GM12864 (cell line): ENCODE measurements around the gene ASPA.

Experiments
- DNase-seq: peaks from one replicate; pipeline ENCODE4 v3.0.0-alpha.2; 2011; ENCODE audit warnings: low read depth
- H3K4me3 ChIP-seq: 2 replicates; pipeline ENCODE4 v1.5.1; 2011; ENCODE audit warnings: mild to moderate bottlenecking, low read depth, low read length, control low read depth
- TF ChIP-seq, protein P1 (sequence below): IDR thresholded peaks from 2 replicates; pipeline ENCODE4 v1.5.1; 2011; ENCODE audit warnings: low read depth, mild to moderate bottlenecking, moderate library complexity, low read length, control low read depth, inconsistent platforms; ENCODE audit errors: missing control alignments

The ASPA gene

DNA sequence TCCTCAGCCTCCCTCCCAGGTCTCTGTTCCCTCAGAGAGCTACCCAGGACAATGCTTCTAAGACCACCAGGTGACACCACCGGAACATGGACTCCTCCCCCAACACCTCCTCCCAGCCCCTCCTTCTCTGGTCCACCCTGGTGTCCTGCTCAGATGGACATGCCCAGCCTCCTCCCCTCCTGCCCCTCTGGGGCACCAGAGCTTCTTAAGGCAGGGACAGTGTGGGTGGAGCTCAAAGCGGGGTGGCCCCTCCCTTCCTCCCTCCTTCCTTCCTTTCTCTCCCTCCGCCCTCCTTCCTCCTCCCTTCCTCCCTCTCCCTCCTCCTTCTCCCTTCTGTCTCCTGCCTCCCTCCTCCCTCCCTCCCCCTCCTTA is 59.1 kb downstream of the ASPA start:
- no peak for DNase-seq
- TF ChIP-seq, protein P1, sequence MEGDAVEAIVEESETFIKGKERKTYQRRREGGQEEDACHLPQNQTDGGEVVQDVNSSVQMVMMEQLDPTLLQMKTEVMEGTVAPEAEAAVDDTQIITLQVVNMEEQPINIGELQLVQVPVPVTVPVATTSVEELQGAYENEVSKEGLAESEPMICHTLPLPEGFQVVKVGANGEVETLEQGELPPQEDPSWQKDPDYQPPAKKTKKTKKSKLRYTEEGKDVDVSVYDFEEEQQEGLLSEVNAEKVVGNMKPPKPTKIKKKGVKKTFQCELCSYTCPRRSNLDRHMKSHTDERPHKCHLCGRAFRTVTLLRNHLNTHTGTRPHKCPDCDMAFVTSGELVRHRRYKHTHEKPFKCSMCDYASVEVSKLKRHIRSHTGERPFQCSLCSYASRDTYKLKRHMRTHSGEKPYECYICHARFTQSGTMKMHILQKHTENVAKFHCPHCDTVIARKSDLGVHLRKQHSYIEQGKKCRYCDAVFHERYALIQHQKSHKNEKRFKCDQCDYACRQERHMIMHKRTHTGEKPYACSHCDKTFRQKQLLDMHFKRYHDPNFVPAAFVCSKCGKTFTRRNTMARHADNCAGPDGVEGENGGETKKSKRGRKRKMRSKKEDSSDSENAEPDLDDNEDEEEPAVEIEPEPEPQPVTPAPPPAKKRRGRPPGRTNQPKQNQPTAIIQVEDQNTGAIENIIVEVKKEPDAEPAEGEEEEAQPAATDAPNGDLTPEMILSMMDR: no peak
- H3K4me3 ChIP-seq: no peak overlapping the region

DNA sequence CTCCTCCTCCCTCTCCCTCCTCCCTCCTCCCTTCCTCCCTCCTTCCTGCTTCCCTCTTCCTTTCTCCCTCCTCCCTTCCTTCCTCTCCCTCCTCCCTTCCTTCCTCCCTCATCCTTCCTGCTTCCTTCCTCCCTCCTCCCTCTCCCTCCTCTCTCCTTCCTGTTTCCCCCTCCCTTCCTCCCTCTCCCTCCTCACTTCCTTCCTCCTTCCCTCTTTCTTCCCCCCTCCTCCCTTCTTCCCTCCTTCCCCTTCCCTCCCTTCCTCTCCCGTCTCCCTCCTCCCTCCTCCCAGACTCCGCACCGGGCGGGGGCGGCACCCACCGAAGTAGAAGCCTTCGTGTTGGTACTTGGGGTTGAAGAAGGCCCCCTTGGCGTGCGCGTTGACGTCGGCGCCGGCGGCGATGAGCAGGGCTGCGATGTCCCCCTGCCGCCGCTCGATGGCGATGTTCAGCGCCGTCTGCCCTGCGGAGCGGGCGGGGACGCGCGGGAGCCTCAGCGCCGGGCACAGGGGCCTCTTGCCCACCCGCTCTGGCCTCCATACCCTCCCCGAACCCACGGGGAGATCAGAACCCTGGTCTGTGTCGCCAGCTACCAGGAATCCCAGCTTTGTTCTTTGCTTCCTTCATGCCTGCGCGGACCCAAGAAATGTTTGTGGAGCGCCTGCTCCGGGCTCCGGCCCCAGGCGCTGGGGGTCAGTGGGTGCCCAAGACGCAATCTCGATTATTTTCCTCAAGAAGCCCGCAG is 59.6 kb downstream of the ASPA start:
- no peak for DNase-seq
- TF ChIP-seq, protein P1: peak; percentile 72
- H3K4me3 ChIP-seq: peak overlapping the region; percentile 27

DNA sequence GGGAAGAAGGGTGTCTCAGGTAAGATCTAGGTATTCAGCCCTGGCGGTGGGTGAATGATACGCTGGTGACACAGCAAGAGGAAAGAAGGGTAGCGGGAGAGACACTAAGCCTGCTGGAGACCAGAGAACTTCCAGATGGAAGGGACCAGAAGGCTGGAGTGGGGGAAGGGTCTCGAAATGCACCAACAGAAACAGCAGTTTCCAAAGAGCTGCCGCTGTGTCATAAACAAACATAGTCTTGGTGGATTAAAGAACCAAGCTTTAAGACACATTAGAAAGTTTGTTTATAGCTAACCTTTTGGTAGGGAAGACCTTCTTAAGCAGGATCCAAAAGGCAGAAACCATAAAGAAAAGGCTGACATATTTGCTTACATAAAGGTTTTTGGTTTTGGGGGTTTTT is 60.9 kb downstream of the ASPA start:
- no peak for DNase-seq
- TF ChIP-seq, protein P1: no peak
- no peak overlapping the region for H3K4me3 ChIP-seq

DNA sequence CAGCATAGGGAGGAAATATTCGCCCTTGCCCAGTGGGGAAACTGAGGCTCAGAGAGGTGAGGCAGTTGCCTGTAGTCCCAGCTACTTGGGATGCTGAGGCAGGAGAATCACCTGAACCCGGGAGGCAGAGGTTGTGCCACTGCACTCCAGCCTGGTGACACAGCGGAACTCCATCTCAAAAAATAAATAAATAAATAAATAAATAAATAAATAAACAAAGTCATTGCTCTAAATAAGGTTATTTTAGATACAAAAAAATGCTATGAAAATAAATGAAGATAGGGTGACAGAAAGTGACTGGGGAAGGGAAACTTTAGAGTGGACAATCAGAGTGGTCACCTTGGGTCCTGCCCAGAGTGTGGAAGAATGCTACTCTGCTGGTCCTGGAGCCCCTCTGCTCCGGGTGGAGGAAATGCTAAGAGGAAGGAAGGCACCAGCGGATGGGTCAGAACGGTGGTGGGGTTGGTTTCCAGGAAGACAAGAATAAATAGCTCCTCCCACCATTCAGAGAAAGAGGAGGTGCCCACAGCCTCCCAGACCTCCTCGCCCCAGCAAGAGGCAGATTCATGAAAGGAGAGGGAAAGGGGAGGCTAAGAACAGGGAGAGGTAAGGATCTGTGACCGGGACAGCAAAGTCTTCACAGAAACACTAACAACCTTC is 64.2 kb downstream of the ASPA start:
- TF ChIP-seq, protein P1: no peak
- no peak overlapping the region for H3K4me3 ChIP-seq
- DNase-seq: no peak

DNA sequence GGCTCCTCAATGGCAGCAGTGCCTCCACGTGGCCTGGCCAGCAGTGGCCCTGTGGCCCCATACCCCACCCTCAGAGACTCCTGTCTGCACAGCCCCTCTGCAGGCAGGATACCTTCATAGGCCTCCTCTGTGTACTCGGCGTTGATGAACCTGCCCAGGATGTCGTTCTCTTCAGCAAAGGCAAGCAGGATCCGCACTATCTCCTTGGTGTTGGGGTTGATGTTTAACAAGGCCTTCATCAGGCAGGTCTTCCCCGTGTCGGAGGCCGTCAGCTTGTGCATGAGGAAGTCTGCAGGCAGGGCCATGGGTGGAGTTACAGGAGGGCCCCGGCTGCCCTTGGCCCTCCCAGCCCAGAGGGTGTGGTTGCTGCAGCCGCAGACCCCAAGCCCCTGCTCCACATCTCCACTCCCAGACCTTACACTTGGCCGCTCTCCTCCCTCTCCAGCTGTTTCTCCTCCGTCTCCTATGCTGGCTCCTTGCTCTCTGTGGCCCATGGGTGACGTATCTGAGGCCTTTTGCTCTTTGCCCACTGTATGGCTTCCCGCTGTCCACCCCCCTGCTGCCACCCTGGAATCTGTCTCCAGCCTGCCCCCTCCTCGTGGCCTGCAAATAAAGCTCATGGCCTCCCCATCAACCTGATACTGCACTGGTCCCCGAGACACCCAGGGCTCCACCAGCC is 66.8 kb downstream of the ASPA start:
- TF ChIP-seq, protein P1: no peak
- no peak for DNase-seq
- no peak overlapping the region for H3K4me3 ChIP-seq

DNA sequence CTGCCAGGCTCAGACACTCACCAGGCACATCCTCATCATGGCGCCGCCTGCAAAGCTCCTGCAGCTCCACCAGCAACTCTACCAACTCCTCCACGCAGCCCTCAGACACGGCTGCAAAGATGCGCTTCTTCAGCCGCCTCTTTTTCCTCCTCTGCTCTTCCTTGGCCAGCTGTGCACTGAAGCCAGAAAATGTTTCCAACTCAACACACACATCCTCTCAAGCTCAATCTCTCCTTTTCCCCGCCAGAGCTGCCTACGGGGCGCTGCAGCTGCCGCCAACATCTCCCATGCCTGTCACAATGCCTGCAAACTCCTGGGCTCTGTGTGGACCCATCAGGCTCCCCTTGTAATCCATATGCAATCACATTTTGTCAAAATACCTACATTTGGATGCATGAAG is 67.7 kb downstream of the ASPA start:
- TF ChIP-seq, protein P1: no peak
- no peak for DNase-seq
- no peak overlapping the region for H3K4me3 ChIP-seq
